ENCODE data around the gene CASP1. TPM values are rescaled to one million over a fixed set of nuclear protein-coding genes. Genes with fewer than 3 reads are reported as not detected.

Gene CASP1
- total RNA-seq, 1 donor = 31.1 TPM

DNA sequence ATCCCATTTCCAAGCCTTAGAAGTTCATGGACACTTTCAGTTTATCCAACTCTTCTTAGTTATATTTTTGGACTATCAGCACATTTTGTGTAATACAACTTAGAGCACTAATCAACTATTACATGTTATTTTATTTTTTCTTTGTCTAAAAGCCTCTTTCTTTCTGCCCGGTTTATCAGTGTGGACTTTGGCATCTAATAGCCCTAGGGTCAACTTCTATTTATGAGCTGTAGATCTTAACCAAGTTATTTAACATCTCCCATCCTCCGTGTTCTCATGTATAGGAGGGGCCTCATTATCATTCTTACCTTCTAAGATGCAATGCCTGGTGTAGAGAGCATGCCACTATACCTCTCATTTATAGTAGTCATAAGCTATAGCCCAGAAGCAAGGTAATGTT lies 5.8 kb upstream of the CASP1 start:
- no peak overlapping the region for H3K4me3 ChIP-seq (ENCODE audit: low read depth, low read length)
- no peak for DNase-seq (ENCODE audit: low read depth)
- TF ChIP-seq CTCF (IDR thresholded peaks at IDR 0.05; ENCODE audit: insufficient read depth, low read depth, low read length) = no peak

DNA sequence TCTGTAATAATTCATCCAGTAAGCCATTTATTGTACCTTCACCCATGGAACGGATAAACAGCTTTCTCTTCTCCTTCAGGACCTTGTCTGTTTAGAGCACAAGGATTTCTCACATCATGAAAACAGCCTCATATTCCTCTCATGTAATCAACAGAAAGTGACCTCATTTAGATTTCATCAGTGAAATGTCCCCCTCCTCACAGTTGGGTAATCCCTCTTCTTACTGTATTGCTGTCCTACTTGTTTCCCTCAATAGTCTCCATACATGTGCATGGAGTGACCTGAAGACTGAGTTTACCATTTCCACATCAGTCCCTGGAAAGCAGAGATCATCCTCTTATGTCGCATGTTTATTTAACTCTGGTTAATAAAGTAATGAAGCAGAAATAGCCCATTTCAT lies 556 bp downstream of the CASP1 start:
- peak overlapping the region; percentile 60 for H3K4me3 ChIP-seq (ENCODE audit: low read depth, low read length)
- DNase-seq (ENCODE audit: low read depth) = peak; percentile 23

DNA sequence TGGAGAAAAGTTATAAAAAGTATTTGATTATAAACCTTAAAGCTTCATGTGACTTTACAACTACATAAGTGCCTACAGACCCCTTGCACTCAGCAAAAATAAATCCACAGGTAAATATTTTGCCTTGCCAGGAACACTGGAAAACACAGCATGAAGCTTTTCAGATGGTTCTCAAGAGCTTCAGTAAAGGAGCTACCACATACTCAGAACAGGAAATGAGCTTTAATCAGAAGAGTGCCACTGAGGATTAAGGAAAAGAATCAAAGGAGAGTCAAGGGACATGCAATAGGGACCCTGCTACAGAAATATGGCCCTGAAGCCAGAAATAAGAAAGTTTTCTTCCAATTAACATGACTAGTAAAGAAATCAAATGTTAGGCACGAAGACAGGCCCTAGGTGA lies 1.2 kb downstream of the CASP1 start:
- TF ChIP-seq CTCF (IDR thresholded peaks at IDR 0.05; ENCODE audit: insufficient read depth, low read depth, low read length) = no peak
- peak overlapping the region; percentile 60 for H3K4me3 ChIP-seq (ENCODE audit: low read depth, low read length)
- no peak for DNase-seq (ENCODE audit: low read depth)

DNA sequence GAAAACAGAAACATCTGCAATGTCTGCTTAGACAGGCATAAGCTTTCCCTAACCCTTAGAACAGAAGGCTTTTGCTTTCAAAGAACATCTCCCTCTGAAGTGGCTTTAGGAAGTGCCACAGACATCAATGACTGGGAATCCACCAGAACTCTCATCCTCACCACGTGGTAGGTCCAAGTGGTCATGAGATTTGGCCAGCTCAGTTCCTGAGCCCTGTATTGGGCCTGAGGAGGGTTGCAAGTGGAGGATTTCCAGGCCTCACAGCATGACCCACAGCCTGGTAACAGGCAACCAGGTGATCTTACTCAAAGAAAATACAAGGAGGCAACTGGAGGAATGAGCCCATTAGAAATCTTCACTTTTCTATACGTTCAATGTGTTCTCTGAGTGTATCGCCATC lies 1.6 kb downstream of the CASP1 start:
- peak overlapping the region; percentile 60 for H3K4me3 ChIP-seq (ENCODE audit: low read depth, low read length)
- no peak for DNase-seq (ENCODE audit: low read depth)
- no peak for TF ChIP-seq CTCF (IDR thresholded peaks at IDR 0.05; ENCODE audit: insufficient read depth, low read depth, low read length)

DNA sequence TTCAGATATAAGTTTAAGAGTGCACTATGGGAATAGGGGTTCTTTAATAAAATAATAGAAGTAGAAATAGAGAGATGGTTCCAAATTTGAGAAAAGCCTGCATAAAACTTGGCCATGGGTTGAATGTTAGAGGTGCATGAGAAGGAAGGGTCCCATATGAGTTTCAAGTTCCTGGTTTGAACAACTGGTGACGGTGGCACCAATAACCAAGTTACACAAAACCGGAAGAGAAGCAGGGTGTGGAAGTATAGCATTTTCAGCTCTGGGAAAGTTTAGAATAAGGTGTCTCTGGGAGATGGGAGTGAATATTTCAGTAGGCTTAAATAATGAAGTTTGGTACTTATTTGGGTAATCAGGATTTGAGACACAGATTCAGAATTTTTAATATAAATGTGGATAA lies 2.4 kb downstream of the CASP1 start:
- TF ChIP-seq CTCF (IDR thresholded peaks at IDR 0.05; ENCODE audit: insufficient read depth, low read depth, low read length) = no peak
- H3K4me3 ChIP-seq (ENCODE audit: low read depth, low read length) = no peak overlapping the region
- no peak for DNase-seq (ENCODE audit: low read depth)

DNA sequence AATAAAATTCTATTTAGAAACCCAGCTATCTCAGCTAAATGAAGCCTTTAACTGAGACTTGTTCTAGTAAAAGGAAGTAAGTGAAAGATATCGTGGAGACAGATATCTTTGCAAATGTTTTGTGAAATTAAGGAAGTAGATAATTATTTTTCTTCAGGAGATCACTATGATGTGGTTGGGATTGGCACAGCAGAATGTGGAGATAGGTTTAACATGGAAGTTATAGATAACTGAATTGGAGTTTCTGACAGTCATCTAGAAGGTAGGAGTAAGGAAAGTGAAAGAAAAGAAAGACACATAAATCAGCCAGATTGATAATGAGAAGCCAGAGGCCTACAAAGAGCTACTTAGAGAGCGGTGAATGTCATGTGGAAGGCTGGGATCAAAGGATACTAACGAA lies 7.3 kb downstream of the CASP1 start:
- no peak for TF ChIP-seq CTCF (IDR thresholded peaks at IDR 0.05; ENCODE audit: insufficient read depth, low read depth, low read length)
- no peak for DNase-seq (ENCODE audit: low read depth)
- H3K4me3 ChIP-seq (ENCODE audit: low read depth, low read length) = no peak overlapping the region

GRCh38 chr11:105024394-105024793 lies 10.6 kb downstream of the CASP1 start:
- no peak overlapping the region for H3K4me3 ChIP-seq (ENCODE audit: low read depth, low read length)
- no peak for DNase-seq (ENCODE audit: low read depth)
- no peak for TF ChIP-seq CTCF (IDR thresholded peaks at IDR 0.05; ENCODE audit: insufficient read depth, low read depth, low read length)

Data from fibroblast of villous mesenchyme (primary cell).